Measurements from ENCODE around the gene NAP1L4. TPM values are rescaled to one million over a fixed set of nuclear protein-coding genes. Genes with fewer than 3 reads are reported as not detected.

The NAP1L4 gene
- total and polyA plus RNA-seq, 4 donors, result 65.4 to 109 (median 83.2) TPM

- ATAC-seq (ENCODE audit: low FRiP score), result peak; percentile 9
- intact Hi-C loops (cut with DNase I), result no loop called here
- peak; percentile 80 to 90 for DNase-seq
- Histone ChIP-seq H3K4me1 (ENCODE audit: control insufficient read depth in 1 of 2, insufficient read depth in 2 of 2, low read length in 2 of 2) (no peaks in the 10 kb centered on the region), H3K36me3 (ENCODE audit: control insufficient read depth in 1 of 2, insufficient read depth in 2 of 2, low read length in 1 of 2) (no peaks in the 10 kb centered on the region), H3K27me3 (ENCODE audit: control insufficient read depth in 1 of 2, insufficient read depth in 2 of 2, low read length in 1 of 2) (peaks cover 0 to 2% of the 10 kb centered on the region in 2 donors), H3K9me3 (ENCODE audit: control insufficient read depth, low read length) (no peaks in the 10 kb centered on the region), H3K27ac (ENCODE audit: low read depth in 1 of 2, low read length in 2 of 2) (peak within 1 kb of the TSS in 1 of 2 donors; percentile 20), H3K4me3 (ENCODE audit: low read length in 2 of 2) (peak within 1 kb of the TSS; percentile 24 to 27)
- 3% methylated on average over 100 to 113 of the region's 113 CpGs for WGBS, 2 donors
Observed at GRCh38 chr11:2928605-2929530, 63.3 kb downstream of the NAP1L4 start, which contains the start of gene PHLDA2. PHLDA2 (minus strand) TSS chr11:2929420; CDS start chr11:2929364, 56 bp downstream.

- Histone ChIP-seq H3K27ac (ENCODE audit: low read depth in 1 of 2, low read length in 2 of 2) (no peak overlapping the region), H3K4me1 (ENCODE audit: control insufficient read depth in 1 of 2, insufficient read depth in 2 of 2, low read length in 2 of 2) (no peaks in the 10 kb centered on the region), H3K9me3 (ENCODE audit: control insufficient read depth, low read length) (no peaks in the 10 kb centered on the region), H3K4me3 (ENCODE audit: low read length in 2 of 2) (peak overlapping the region in 1 of 2 donors; percentile 24), H3K27me3 (ENCODE audit: control insufficient read depth in 1 of 2, insufficient read depth in 2 of 2, low read length in 1 of 2) (peaks cover 0 to 2% of the 10 kb centered on the region in 2 donors), H3K36me3 (ENCODE audit: control insufficient read depth in 1 of 2, insufficient read depth in 2 of 2, low read length in 1 of 2) (no peaks in the 10 kb centered on the region)
- ATAC-seq (ENCODE audit: low FRiP score), result no peak
- DNase-seq, result peak; percentile 49 to 76
- intact Hi-C loops (cut with DNase I), result no loop called here
- WGBS, 2 donors, result 59 to 64% methylated on average over 25 of the region's 25 CpGs
Observed at GRCh38 chr11:2927851-2928604, 64.1 kb downstream of the NAP1L4 start.

- DNase-seq, result peak; percentile 41 to 59
- intact Hi-C loops (cut with DNase I), result no loop called here
Observed at GRCh38 chr11:2927121-2927800, 64.9 kb downstream of the NAP1L4 start.

GRCh38 chr11:2926611-2927051, 65.5 kb downstream of the NAP1L4 start:
- Histone ChIP-seq H3K27ac (ENCODE audit: low read depth in 1 of 2, low read length in 2 of 2) (no peak overlapping the region), H3K4me1 (ENCODE audit: control insufficient read depth in 1 of 2, insufficient read depth in 2 of 2, low read length in 2 of 2) (no peaks in the 10 kb centered on the region), H3K36me3 (ENCODE audit: control insufficient read depth in 1 of 2, insufficient read depth in 2 of 2, low read length in 1 of 2) (no peaks in the 10 kb centered on the region), H3K4me3 (ENCODE audit: low read length in 2 of 2) (no peak overlapping the region), H3K9me3 (ENCODE audit: control insufficient read depth, low read length) (no peaks in the 10 kb centered on the region), H3K27me3 (ENCODE audit: control insufficient read depth in 1 of 2, insufficient read depth in 2 of 2, low read length in 1 of 2) (peaks cover 0 to 2% of the 10 kb centered on the region in 2 donors)
- WGBS, 2 donors, result 95% methylated on average over 11 of the region's 11 CpGs
- intact Hi-C loops (cut with DNase I), result no loop called here
- DNase-seq (peak; percentile 48 to 66), ATAC-seq (ENCODE audit: low FRiP score) (no peak)

More at GRCh38 chr11:2927121-2927800, 64.9 kb downstream of the NAP1L4 start:
- H3K9me3 ChIP-seq (ENCODE audit: control insufficient read depth, low read length), result no peaks in the 10 kb centered on the region
- H3K36me3 ChIP-seq (ENCODE audit: control insufficient read depth in 1 of 2, insufficient read depth in 2 of 2, low read length in 1 of 2), result no peaks in the 10 kb centered on the region
- 93 to 94% methylated on average over 12 of the region's 12 CpGs for WGBS, 2 donors
- no peaks in the 10 kb centered on the region for H3K4me1 ChIP-seq (ENCODE audit: control insufficient read depth in 1 of 2, insufficient read depth in 2 of 2, low read length in 2 of 2)
- peaks cover 0 to 2% of the 10 kb centered on the region in 2 donors for H3K27me3 ChIP-seq (ENCODE audit: control insufficient read depth in 1 of 2, insufficient read depth in 2 of 2, low read length in 1 of 2)
- no peak overlapping the region for H3K27ac ChIP-seq (ENCODE audit: low read depth in 1 of 2, low read length in 2 of 2)
- no peak for ATAC-seq (ENCODE audit: low FRiP score)
- H3K4me3 ChIP-seq (ENCODE audit: low read length in 2 of 2), result no peak overlapping the region

- WGBS, 2 donors, result 94 to 97% methylated on average over 29 to 30 of the region's 30 CpGs
- H3K27ac ChIP-seq (ENCODE audit: low read depth in 1 of 2, low read length in 2 of 2), result no peak overlapping the region
Observed at GRCh38 chr11:2924821-2925675, 67.1 kb downstream of the NAP1L4 start.

GRCh38 chr11:2924381-2924780, 67.7 kb downstream of the NAP1L4 start:
- DNase-seq, result no peak
- no peaks in the 10 kb centered on the region for H3K4me1 ChIP-seq (ENCODE audit: control insufficient read depth in 1 of 2, insufficient read depth in 2 of 2, low read length in 2 of 2)
- no peak overlapping the region for H3K27ac ChIP-seq (ENCODE audit: low read depth in 1 of 2, low read length in 2 of 2)
- intact Hi-C loops (cut with DNase I), result no loop called here
- H3K36me3 ChIP-seq (ENCODE audit: control insufficient read depth in 1 of 2, insufficient read depth in 2 of 2, low read length in 1 of 2), result no peaks in the 10 kb centered on the region
- ATAC-seq (ENCODE audit: low FRiP score), result no peak
- WGBS, 2 donors, result 79 to 80% methylated on average over 10 of the region's 10 CpGs
- H3K27me3 ChIP-seq (ENCODE audit: control insufficient read depth in 1 of 2, insufficient read depth in 2 of 2, low read length in 1 of 2), result peaks cover 0 to 2% of the 10 kb centered on the region in 2 donors
- no peaks in the 10 kb centered on the region for H3K9me3 ChIP-seq (ENCODE audit: control insufficient read depth, low read length)
- no peak overlapping the region for H3K4me3 ChIP-seq (ENCODE audit: low read length in 2 of 2)

More at GRCh38 chr11:2924821-2925675, 67.1 kb downstream of the NAP1L4 start:
- peaks cover 0 to 2% of the 10 kb centered on the region in 2 donors for H3K27me3 ChIP-seq (ENCODE audit: control insufficient read depth in 1 of 2, insufficient read depth in 2 of 2, low read length in 1 of 2)
- H3K4me1 ChIP-seq (ENCODE audit: control insufficient read depth in 1 of 2, insufficient read depth in 2 of 2, low read length in 2 of 2), result no peaks in the 10 kb centered on the region
- intact Hi-C loops (cut with DNase I), result no loop called here
- no peaks in the 10 kb centered on the region for H3K36me3 ChIP-seq (ENCODE audit: control insufficient read depth in 1 of 2, insufficient read depth in 2 of 2, low read length in 1 of 2)
- DNase-seq (no peak), ATAC-seq (ENCODE audit: low FRiP score) (no peak)
- H3K4me3 ChIP-seq (ENCODE audit: low read length in 2 of 2), result no peak overlapping the region
- H3K9me3 ChIP-seq (ENCODE audit: control insufficient read depth, low read length), result no peaks in the 10 kb centered on the region

GRCh38 chr11:2923446-2924375, 68.4 kb downstream of the NAP1L4 start:
- WGBS, 2 donors, result 93 to 94% methylated on average over 22 of the region's 22 CpGs
- H3K9me3 ChIP-seq (ENCODE audit: control insufficient read depth, low read length), result no peaks in the 10 kb centered on the region
- intact Hi-C loops (cut with DNase I), result no loop called here
- no peak for DNase-seq
- H3K27ac ChIP-seq (ENCODE audit: low read depth in 1 of 2, low read length in 2 of 2), result no peak overlapping the region
- no peaks in the 10 kb centered on the region for H3K4me1 ChIP-seq (ENCODE audit: control insufficient read depth in 1 of 2, insufficient read depth in 2 of 2, low read length in 2 of 2)
- no peak overlapping the region for H3K4me3 ChIP-seq (ENCODE audit: low read length in 2 of 2)
- H3K36me3 ChIP-seq (ENCODE audit: control insufficient read depth in 1 of 2, insufficient read depth in 2 of 2, low read length in 1 of 2), result no peaks in the 10 kb centered on the region
- ATAC-seq (ENCODE audit: low FRiP score), result no peak
- no peaks in the 10 kb centered on the region for H3K27me3 ChIP-seq (ENCODE audit: control insufficient read depth in 1 of 2, insufficient read depth in 2 of 2, low read length in 1 of 2)

Measured in aorta (tissue), 5 donors.